Tibial artery (tissue), 4 donors: ENCODE data around the gene ADRA2A.

ENCODE experiments used
- DNase-seq, 2 donors: peaks; one replicate each; pipeline ENCODE4 v3.0.0-alpha.2; 2019
- H3K27ac ChIP-seq, 2 donors: fragments of 200-600 bp; sonication (generic) in 1 of 2; 1 replicate in 1 of 2; 2 replicates in 1 of 2; pipeline ENCODE4 v1.5.1; 2018 to 2019; ENCODE audit warnings: mild to moderate bottlenecking in 1 of 2
- H3K27me3 ChIP-seq, 2 donors: fragments of 200-600 bp; sonication (generic) in 1 of 2; one replicate each; pipeline versions ENCODE4 v1.5.1 to v1.6.0; 2016 to 2019
- H3K36me3 ChIP-seq, 3 donors: fragments of 200-600 bp; sonication (generic) in 2 of 3; one replicate each; pipeline ENCODE4 v1.5.1; 2016 to 2019; ENCODE audit warnings: mild to moderate bottlenecking in 2 of 3
- H3K4me1 ChIP-seq, 4 donors: fragments of 200-600 bp; sonication (generic) in 2 of 4; 1 replicate in 3 of 4; 2 replicates in 1 of 4; pipeline ENCODE4 v1.5.1; 2016 to 2019
- H3K4me3 ChIP-seq, 2 donors: fragments of 200-600 bp; sonication (generic) in 1 of 2; 1 replicate in 1 of 2; 2 replicates in 1 of 2; pipeline ENCODE4 v1.5.1; 2018 to 2019; ENCODE audit warnings: mild to moderate bottlenecking in 2 of 2
- H3K9me3 ChIP-seq, 3 donors: fragments of 200-600 bp; sonication (generic) in 1 of 3; one replicate each; pipeline ENCODE4 v1.5.1; 2016 to 2019
- intact Hi-C: fragments of 100-400 bp; cut with DNase I; formaldehyde crosslinking; loops from one replicate; pipeline ENCODE4 v1.15.0; 2023; ENCODE audit warnings: low total_unique reads
- TF ChIP-seq, protein P1 (sequence below), 2 experiments: fragments of 200-600 bp in 1 of 2; fragments of 450-650 bp in 1 of 2; IDR thresholded peaks; one replicate each; pipeline ENCODE4 v1.5.1; 2017 to 2019; ENCODE audit warnings: antibody characterized with exemption in 2 of 2, mild to moderate bottlenecking in 1 of 2, moderate library complexity in 1 of 2

The ADRA2A gene

DNA sequence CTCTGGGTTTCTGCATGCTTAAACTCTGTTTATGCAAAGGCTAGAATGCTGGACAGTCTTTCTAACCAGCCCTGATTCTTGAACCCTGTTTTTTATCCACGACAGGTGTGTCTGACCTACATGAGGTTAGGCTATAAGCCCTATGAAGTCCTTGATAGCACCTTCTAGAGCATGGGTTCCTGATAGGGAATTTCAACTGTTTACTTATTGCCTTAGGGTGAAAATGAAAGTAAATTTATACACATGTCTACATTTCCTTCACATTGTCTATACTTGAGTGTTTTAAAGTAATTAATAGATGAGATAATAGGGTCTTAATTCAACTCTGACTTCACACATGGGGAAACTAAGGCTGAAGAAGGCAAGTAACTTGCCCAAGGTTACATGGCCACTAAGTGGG, 35.5 kb downstream of the ADRA2A start:
- Histone ChIP-seq H3K36me3 (no peaks in the 10 kb centered on the region), H3K27ac (no peak overlapping the region), H3K4me3 (no peak overlapping the region), H3K9me3 (no peaks in the 10 kb centered on the region), H3K4me1 (no peaks in the 10 kb centered on the region), H3K27me3 (peaks cover 0 to 3% of the 10 kb centered on the region in 2 donors)
- intact Hi-C loops: no loop called here
- DNase-seq: peak in 1 of 2 donors; percentile 0
- TF ChIP-seq, protein P1, sequence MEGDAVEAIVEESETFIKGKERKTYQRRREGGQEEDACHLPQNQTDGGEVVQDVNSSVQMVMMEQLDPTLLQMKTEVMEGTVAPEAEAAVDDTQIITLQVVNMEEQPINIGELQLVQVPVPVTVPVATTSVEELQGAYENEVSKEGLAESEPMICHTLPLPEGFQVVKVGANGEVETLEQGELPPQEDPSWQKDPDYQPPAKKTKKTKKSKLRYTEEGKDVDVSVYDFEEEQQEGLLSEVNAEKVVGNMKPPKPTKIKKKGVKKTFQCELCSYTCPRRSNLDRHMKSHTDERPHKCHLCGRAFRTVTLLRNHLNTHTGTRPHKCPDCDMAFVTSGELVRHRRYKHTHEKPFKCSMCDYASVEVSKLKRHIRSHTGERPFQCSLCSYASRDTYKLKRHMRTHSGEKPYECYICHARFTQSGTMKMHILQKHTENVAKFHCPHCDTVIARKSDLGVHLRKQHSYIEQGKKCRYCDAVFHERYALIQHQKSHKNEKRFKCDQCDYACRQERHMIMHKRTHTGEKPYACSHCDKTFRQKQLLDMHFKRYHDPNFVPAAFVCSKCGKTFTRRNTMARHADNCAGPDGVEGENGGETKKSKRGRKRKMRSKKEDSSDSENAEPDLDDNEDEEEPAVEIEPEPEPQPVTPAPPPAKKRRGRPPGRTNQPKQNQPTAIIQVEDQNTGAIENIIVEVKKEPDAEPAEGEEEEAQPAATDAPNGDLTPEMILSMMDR (IDR thresholded peaks at IDR 0.05): no peak

- Histone ChIP-seq H3K36me3 (no peaks in the 10 kb centered on the region), H3K4me1 (no peaks in the 10 kb centered on the region), H3K4me3 (no peak overlapping the region), H3K9me3 (no peaks in the 10 kb centered on the region), H3K27me3 (peaks cover 0 to 3% of the 10 kb centered on the region in 2 donors), H3K27ac (no peak overlapping the region)
- TF ChIP-seq, protein P1 (IDR thresholded peaks at IDR 0.05): no peak
- intact Hi-C loops: no loop called here
- DNase-seq: peak in 1 of 2 donors; percentile 35
Observed at GRCh38 chr10:111113238-111113960, 36.6 kb downstream of the ADRA2A start.

DNA sequence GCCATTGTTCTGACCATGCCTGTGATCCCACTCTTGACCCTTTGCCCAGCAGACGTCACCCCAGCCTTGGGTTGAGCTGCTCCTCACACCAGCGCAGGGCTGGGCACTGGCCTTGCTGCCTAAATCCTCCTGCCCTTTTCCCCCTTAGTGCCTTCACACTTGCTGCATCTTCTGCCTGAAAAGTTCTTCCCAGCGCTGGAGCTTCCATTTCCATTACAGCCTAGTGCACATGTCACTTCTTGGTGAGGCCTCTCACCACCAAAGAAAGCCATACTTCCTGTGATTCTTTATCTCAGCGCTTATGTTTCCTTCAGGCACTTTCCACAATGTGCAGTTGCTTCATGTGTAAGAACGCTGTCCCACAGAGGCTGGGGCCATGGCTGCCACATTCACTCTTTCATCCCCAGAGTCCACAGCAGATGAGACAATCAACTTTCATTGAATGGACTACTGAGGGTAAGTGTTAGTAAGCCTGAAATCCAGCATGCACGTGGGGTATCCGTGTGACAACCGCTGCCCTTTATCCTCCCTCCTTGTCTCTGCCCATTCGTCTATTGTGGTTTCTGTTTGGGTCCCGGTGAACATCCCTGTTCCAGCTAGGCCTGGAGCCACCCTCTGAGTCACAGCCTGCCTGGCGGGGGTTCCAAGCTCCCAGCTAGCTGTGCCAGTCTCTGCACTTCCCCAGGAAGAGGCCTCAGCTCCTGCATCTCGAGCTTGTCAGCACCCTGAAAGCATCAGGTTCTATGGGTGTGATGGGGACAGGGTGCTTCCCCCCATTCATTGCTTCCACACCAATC, 37.3 kb downstream of the ADRA2A start:
- Histone ChIP-seq H3K4me1 (no peaks in the 10 kb centered on the region), H3K4me3 (no peak overlapping the region), H3K36me3 (no peaks in the 10 kb centered on the region), H3K9me3 (no peaks in the 10 kb centered on the region), H3K27me3 (peaks cover 0 to 3% of the 10 kb centered on the region in 2 donors), H3K27ac (no peak overlapping the region)
- TF ChIP-seq, protein P1 (IDR thresholded peaks at IDR 0.05): no peak
- peak in 1 of 2 donors; percentile 30 for DNase-seq
- intact Hi-C loops: no loop called here

- H3K9me3 ChIP-seq: no peaks in the 10 kb centered on the region
- no peak for DNase-seq
- TF ChIP-seq, protein P1 (IDR thresholded peaks at IDR 0.05): no peak
- H3K36me3 ChIP-seq: no peaks in the 10 kb centered on the region
- intact Hi-C loops: no loop called here
- no peak overlapping the region for H3K4me3 ChIP-seq
- H3K27ac ChIP-seq: no peak overlapping the region
- no peaks in the 10 kb centered on the region for H3K4me1 ChIP-seq
- H3K27me3 ChIP-seq: peaks cover 0 to 3% of the 10 kb centered on the region in 2 donors
Observed at GRCh38 chr10:111114758-111115500, 38.1 kb downstream of the ADRA2A start.

DNA sequence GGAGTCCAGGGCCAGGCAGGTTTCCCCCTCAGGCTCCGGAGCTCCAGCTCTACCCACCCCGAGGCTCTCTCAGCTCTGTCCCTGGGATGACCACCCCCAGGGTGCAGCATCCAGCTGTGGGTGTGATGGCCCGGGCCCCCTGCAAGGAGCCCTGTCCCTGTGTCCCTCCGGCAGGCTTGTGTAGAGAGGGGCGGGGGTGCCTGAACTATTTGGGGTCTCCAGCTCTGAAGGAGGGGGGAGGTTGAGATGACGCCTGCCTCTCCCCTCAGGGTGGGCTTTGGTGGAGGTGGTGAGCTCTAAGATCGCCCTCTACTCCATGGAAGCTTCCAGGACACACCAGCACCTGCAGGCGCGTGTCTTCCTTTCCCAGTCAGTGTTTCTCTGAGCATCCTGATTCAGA, 39.4 kb downstream of the ADRA2A start:
- H3K4me3 ChIP-seq: no peak overlapping the region
- intact Hi-C loops: no loop called here
- no peaks in the 10 kb centered on the region for H3K36me3 ChIP-seq
- no peaks in the 10 kb centered on the region for H3K9me3 ChIP-seq
- DNase-seq: no peak
- H3K27me3 ChIP-seq: peaks cover 0 to 3% of the 10 kb centered on the region in 2 donors
- TF ChIP-seq, protein P1 (IDR thresholded peaks at IDR 0.05): no peak
- no peak overlapping the region for H3K27ac ChIP-seq
- no peaks in the 10 kb centered on the region for H3K4me1 ChIP-seq
